Neural crest cell (in vitro differentiated cells): ENCODE data around the gene HMCN1. TPM values are rescaled to one million over a fixed set of nuclear protein-coding genes. Genes with fewer than 3 reads are reported as not detected.

ENCODE experiments used
- DNase-seq: peaks from one replicate; pipeline ENCODE4 v3.0.0; 2021; ENCODE audit warnings: low read depth, mixed read lengths, low spot score
- H3K27ac Mint-ChIP-seq: one replicate; pipeline ENCODE4 v1.8.0; 2021; ENCODE audit warnings: mild to moderate bottlenecking, mixed read lengths; ENCODE audit not compliant: unreplicated experiment
- H3K27me3 Mint-ChIP-seq: 2 replicates; pipeline ENCODE4 v1.8.0; 2021; ENCODE audit warnings: low read depth, mild to moderate bottlenecking, mixed read lengths
- H3K36me3 Mint-ChIP-seq: 2 replicates; pipeline ENCODE4 v1.8.0; 2021; ENCODE audit warnings: low read depth, mild to moderate bottlenecking, mixed read lengths
- H3K4me1 Mint-ChIP-seq: 2 replicates; pipeline ENCODE4 v1.8.0; 2021; ENCODE audit warnings: mixed read lengths
- H3K4me3 Mint-ChIP-seq: one replicate; pipeline ENCODE4 v1.8.0; 2021; ENCODE audit warnings: mild to moderate bottlenecking, mixed read lengths
- H3K9me3 Mint-ChIP-seq: 2 replicates; pipeline ENCODE4 v1.8.0; 2021; ENCODE audit warnings: mixed read lengths
- CTCF ChIP-seq: fragments of 200-600 bp; sonication (generic); conservative IDR thresholded peaks from 2 replicates; pipeline ENCODE4 v1.5.0; 2021; ENCODE audit warnings: antibody characterized with exemption, mild to moderate bottlenecking
- total RNA-seq: library from RNA; stranded (reverse); gene quantifications from 2 replicates; pipeline ENCODE4 v1.2.1, GENCODE V29; 2021

Gene HMCN1
- total RNA-seq, 1 donor from 2014 or later, result 16.6 TPM

- H3K27me3 Mint-ChIP-seq, result no peaks in the 10 kb centered on the region
- TF ChIP-seq CTCF, result no peak
- no peak for DNase-seq
- H3K4me1 Mint-ChIP-seq, result peaks cover 37% of the 10 kb centered on the region
- H3K36me3 Mint-ChIP-seq, result no peaks in the 10 kb centered on the region
- no peaks in the 10 kb centered on the region for H3K9me3 Mint-ChIP-seq
- H3K27ac Mint-ChIP-seq, result no peak overlapping the region
- H3K4me3 Mint-ChIP-seq, result no peak overlapping the region
Observed at GRCh38 chr1:185966471-185966870, 232.3 kb downstream of the HMCN1 start.

GRCh38 chr1:185969028-185969427 lies 234.8 kb downstream of the HMCN1 start:
- Mint-ChIP-seq H3K27ac (peak overlapping the region; percentile 2), H3K4me3 (no peak overlapping the region), H3K9me3 (peaks cover 3% of the 10 kb centered on the region), H3K27me3 (no peaks in the 10 kb centered on the region), H3K4me1 (peaks cover 51% of the 10 kb centered on the region), H3K36me3 (peaks cover 3% of the 10 kb centered on the region)
- no peak for DNase-seq
- no peak for TF ChIP-seq CTCF

GRCh38 chr1:185969524-185969991 lies 235.4 kb downstream of the HMCN1 start:
- peaks cover 46% of the 10 kb centered on the region for H3K4me1 Mint-ChIP-seq
- DNase-seq, result no peak
- peaks cover 3% of the 10 kb centered on the region for H3K9me3 Mint-ChIP-seq
- TF ChIP-seq CTCF, result no peak
- H3K27ac Mint-ChIP-seq, result peak overlapping the region; percentile 2
- H3K27me3 Mint-ChIP-seq, result no peaks in the 10 kb centered on the region
- peaks cover 3% of the 10 kb centered on the region for H3K36me3 Mint-ChIP-seq
- H3K4me3 Mint-ChIP-seq, result no peak overlapping the region

GRCh38 chr1:185971688-185972087 lies 237.5 kb downstream of the HMCN1 start:
- no peaks in the 10 kb centered on the region for H3K27me3 Mint-ChIP-seq
- peak overlapping the region; percentile 47 for H3K27ac Mint-ChIP-seq
- H3K9me3 Mint-ChIP-seq, result peaks cover 3% of the 10 kb centered on the region
- H3K36me3 Mint-ChIP-seq, result peaks cover 3% of the 10 kb centered on the region
- no peak for DNase-seq
- TF ChIP-seq CTCF, result no peak
- H3K4me3 Mint-ChIP-seq, result peak overlapping the region; percentile 25
- peaks cover 29% of the 10 kb centered on the region for H3K4me1 Mint-ChIP-seq

- peaks cover 3% of the 10 kb centered on the region for H3K36me3 Mint-ChIP-seq
- H3K4me1 Mint-ChIP-seq, result peaks cover 27% of the 10 kb centered on the region
- no peak for DNase-seq
Observed at GRCh38 chr1:185972096-185972850, 238.1 kb downstream of the HMCN1 start.

More at GRCh38 chr1:185972096-185972850, 238.1 kb downstream of the HMCN1 start:
- Mint-ChIP-seq H3K4me3 (peak overlapping the region; percentile 25), H3K27me3 (no peaks in the 10 kb centered on the region), H3K27ac (peak overlapping the region; percentile 47), H3K9me3 (peaks cover 3% of the 10 kb centered on the region)
- TF ChIP-seq CTCF, result no peak
